Stimulated activated CD8-positive, alpha-beta memory T cell treated with anti-CD3 and anti-CD28 coated beads, Interleukin-15, amount 100 ng/mL, for 4 hours (primary cell): ENCODE measurements around the gene SYT8.
"Not testable (repeated sequence)": the region's sequence is repeated elsewhere in the genome, so short reads cannot be mapped to it uniquely, and the experiment has no call there.

Experiments used
- DNase-seq, 2 donors: peaks; one replicate each; pipeline ENCODE4 v3.0.0-alpha.2; 2020; ENCODE audit warnings: low read depth in 2 of 2

SYT8 gene, protein sequence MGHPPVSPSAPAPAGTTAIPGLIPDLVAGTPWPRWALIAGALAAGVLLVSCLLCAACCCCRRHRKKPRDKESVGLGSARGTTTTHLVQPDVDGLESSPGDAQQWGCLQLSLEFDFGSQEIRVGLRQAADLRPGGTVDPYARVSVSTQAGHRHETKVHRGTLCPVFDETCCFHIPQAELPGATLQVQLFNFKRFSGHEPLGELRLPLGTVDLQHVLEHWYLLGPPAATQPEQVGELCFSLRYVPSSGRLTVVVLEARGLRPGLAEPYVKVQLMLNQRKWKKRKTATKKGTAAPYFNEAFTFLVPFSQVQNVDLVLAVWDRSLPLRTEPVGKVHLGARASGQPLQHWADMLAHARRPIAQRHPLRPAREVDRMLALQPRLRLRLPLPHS

DNA sequence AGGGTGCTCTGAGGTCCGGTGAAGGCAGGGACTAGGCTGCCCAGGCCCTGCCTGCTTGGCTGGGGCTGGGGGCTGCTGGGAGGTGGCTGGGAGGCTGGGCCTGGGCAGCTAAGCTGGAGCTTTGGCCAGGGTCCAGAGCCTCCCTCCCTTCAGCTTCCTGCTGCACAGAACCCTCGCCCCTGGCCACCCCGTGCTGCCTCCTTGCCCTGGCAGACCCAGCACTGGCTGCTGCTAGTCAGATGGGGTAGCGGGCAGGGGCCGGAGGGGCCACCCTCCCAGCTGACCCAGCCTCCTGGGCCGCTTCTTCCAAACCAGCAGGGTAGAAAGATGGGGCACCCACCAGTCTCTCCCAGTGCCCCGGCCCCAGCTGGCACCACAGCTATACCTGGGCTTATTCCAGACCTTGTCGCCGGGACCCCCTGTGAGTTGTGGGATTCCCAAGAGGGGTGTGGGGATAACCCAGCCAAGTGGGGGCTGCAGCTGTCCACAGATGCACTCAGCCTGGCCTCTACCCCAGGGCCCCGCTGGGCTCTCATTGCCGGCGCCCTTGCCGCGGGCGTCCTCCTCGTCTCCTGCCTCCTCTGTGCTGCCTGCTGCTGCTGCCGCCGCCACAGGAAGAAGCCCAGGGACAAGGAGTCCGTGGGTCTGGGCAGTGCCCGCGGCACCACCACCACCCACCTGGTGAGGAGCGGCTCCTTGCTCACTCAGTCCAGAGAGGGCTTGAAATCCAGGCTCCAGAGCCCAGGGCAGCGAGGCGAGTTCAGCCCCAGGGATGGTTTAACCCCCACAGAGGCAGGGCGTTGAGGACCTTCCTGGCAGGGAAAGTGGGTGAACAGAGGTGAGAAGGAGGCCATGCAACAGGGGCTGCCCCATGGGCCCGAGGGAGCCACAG is at the start of gene SYT8:
TSS of gene SYT8 (plus strand) at position 212 of the 892 bp plus-strand sequence. CDS start at position 328, 116 bp downstream.
- DNase-seq: no peak

DNA sequence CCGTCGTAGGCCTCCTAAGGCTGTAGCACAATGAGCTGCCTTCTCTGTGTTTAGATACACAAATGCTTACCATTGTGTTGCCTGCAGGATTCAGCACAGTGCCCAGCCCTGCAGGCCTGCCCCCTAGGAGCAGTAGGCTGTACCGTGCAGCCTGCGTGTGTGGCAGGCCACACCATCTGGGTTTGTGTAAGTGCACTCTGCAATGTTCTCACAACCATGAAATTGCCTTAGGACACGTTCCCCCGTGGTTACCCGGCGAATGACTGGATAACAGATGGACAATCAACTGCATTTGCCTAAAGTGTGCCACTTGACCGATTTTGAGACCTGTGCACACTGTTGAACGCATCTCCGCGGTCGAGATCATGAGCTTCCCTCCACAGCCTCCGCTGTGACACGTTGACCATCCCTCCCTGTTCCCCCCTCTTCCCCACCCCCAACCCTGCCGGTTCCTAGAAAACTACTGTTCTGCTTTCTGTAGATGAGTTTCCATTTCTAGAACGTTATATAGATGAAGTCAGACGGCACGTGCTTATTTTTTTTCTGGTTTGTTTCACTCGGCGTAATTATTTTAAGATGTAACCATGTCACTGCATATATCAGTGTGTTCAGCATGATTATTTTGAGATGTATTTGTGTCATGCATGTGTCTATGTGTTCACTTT is 48.9 kb upstream of the SYT8 start:
- no peak for DNase-seq

DNA sequence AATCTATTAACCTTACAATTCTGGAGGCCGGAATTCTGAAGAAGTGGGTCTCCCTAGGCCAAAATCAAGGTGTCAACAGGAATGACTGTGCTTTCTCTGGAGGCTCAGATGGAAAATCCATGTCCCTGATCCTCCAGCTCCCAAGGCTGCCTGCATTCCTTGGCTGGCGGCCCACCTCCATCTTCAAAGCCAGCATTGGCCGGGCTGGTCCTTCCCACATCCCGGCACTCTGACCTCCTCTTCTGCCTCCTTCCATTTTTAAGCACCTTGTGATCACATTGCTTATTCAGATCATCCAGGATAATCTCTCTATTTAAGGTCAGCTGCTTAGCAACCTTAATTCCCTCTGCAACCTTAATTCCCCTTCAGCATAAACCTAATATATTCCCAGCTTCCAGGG is 48.3 kb upstream of the SYT8 start:
- no peak for DNase-seq

DNA sequence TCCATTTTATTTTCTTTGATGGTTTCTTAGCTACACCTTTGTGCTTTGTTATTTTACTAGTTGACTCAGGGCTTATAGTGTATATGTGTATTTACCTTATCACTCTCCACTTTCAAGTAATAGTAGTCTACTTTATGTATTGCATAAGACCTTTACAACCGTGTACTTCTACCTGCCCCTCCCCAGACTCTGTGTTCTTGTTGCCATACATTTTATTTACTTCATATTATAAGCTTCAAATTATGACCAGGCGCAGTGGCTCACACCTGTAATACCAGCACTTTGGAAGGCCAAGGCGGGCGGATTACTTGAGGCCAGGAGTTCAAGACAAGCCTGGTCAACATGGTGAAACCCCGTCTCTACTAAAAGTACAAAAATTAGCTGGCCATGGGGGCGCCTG is 42.9 kb upstream of the SYT8 start:
- DNase-seq: no peak

DNA sequence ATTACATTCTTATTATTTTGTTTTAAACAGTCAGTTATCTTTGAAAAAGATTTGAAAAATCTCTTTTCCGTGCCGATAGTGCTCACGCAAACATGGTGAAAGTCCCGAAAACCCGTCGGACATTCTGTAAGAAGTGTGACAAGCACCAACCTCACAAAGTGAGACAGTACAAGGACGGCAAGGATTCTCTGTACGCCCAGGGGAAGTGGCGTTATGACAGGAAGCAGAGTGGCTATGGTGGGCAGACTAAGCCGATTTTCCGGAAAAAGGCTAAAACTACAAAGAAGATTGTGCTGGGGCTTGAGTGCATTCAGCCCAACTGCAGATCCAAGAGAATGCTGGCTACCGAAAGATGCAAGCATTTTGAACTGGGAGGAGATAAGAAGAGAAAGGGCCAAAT is 42.3 kb upstream of the SYT8 start:
- no peak for DNase-seq

DNA sequence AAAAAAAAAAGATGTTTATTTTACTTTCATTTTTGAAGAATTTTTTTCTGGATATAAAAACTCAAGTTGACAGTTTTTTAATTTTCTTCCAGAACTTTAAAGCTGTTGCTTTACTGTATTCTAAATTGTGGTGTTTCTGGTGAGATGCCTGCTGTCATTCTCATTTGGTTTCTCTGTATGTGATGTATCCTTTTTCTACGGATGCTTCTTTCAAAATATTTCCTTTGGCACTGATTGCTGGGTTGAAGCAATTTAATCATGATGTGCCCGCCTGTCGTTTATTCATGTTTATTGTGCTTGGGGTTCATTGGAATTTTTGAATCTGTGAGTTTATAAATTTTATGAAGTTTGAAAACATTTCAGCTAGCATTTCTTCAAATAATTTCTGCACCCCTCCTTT is 41.7 kb upstream of the SYT8 start:
- no peak for DNase-seq

DNA sequence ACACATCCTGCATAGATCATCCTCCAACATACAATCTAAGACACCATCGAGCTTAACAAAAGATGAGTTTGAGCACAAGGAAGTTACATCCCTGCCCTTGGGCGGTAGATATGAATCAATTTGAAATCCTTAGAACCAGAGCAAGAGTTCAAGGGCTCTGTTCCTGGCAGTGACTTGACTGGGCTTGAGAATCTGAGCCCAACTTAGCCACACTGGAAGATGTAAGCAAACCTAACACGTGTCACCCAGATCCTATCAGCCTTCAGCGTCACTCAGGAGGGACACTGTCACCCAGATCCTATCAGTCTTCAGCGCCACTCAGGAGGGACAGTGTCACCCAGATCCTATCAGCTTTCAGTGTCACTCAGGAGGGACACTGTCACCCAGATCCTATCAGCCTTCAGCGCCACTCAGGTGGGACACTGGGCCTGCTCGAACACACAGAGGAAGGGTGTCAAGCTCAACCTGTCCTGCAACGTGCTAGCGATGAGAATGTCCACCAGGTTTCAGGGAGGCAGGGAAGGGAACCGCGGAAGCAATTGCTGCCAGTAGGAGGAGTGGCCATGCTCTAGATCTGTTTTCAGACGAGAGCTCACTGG is 38.3 kb upstream of the SYT8 start:
- DNase-seq: no peak

DNA sequence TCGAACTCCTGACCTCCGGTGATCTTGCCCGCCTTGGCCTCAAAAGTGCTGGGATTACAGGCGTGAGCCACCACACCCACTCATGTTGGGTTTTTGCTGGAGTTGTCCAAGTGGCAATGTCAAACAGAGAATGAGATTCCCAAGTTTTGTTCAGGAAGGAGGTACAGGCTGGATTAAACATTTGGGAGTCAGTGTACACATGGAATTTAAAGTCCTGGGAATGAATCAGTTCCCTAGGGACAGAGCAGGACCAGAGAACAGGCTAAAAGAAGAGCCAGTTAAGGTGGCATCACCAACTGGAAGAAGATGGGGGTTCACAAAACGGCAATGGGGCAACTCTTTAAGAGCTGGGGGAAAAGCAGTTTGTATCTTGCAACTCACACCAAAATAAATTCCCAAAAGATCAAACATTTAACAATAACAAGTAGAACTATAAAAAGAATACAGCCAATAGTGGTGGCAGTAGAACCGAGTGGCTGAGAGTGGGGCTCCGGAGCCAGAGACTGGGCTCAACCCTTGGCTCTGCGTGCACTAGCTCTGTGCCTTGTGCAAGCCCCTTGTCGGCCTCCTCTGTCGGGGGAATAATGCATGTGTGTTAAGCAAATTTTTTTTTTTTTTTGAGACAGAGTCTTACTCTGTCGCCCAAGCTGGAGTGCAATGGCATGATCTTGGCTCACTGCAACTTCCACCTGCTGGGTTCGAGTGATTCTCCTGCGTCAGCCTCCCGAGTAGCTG is 37.2 kb upstream of the SYT8 start:
- no peak for DNase-seq

DNA sequence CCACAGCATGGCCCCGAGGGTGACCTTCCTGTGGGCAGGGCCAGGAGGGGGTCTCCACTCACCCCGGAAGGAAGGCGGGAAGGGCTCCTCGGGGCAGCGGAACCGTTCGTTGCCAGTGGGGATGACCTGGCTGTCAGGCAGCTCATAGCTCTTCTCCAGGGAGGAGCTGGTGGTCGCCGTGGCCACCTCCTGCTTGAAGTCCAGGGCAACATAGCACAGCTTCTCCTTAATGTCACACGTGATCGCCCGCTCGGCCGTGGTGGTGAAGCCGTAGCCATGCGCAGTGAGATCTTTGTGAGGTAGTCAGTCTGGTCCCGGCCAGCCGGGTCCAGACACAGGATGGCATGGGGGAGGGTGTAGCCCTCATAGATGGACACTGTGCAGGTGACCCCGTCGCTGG is 31.5 kb upstream of the SYT8 start:
- DNase-seq: no peak

DNA sequence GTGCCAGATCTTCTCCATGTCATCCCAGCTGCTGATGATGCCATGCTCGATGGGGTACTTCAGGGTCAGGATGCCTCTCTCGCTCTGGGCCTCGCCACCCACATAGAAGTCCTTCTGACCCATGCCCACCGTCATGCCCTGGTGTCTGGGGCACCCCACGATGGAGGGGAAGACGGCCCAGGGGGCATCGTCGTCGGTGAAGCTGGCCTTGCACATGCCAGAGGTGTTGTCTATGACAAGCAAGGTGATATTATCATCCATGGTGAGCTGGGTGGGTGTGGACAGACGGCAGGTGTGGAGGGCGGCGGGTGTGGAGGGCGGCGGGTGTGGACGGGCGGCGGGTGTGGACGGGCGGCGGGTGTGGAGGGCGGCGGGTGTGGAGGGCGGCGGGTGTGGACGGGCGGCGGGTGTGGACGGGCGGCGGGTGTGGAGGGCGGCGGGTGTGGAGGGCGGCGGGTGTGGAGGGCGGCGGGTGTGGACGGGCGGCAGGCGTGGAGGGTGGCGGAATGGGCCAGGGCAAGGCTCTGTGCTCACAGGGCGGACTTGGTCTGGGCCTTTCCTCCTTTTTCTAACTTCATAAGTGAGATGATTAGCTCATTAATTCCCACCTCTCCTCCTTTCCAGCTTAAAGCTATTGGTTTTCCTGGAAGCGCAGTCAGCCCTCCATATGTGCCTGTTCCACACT is 30.8 kb upstream of the SYT8 start:
- DNase-seq: not testable (repeated sequence)

DNA sequence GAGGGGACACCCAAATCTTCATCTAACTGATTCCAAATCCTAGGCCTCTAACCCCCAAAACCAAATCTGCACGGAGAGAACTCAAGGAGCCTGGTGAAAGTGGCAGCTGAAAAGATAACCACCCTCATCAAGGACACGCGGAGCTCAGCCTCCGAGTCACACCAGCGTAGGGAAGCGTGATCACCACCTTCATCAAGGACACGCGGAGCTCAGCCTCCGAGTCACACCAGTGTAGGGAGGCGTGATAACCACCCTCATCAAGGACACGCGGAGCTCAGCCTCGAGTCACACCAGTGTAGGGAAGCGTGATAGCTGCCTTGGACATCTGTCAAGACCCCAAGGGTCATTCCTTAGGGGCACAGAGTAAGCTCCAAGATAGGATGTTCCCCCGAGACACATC is 29.3 kb upstream of the SYT8 start:
- no peak for DNase-seq

DNA sequence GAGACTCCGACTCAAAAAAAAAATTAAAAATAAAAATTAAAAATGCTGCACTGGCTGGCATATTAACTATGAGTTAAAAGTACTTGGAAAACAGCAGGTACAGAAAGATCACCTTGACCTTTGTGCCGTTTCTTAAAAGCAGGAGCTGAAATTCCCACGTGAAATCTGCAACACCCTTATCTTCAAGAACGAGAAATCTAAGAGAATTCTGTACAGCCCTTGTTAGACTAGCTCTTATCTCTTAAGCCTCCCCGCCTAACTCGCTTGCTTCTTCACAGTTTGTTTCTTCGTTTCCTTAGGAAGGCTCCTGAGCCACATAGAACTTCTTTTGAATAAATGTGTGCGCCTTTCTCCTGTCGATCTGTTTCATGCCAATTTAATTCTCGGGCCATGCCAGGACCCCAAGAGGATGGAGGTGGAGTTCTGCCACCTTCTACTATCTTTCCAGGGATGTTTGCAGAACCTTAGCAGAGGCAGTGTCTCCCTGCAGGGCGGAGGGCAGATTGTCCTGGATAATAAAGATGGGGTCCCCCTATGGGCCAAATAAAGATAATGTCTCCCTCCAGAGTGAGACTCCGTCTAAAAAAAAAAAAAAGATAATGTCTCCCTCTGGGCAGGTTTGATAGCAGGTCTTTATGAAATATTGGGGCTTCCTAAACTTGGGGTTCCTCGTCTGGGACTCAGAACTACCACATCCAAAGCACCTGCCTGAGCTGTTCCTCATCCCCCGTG is 27.4 kb upstream of the SYT8 start:
- DNase-seq: no peak

DNA sequence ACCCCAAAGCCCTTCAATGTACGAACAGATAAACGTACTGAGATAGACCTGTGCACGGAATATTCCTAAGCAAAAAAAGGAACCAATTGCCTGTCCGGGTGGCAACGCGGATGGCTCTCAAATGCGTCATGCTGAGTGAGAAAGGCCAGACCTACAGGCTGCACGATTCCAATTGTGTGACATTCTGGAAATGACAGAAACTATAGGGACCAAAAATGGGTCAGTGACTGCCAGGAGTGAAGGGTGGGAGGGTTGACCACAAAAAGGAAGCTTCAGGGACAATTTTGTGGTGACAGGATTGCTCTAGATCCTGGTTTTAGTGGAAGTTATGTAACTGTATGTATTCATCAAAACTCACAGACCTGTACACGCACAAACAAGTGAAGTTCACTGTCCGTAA is 24.0 kb upstream of the SYT8 start:
- no peak for DNase-seq

DNA sequence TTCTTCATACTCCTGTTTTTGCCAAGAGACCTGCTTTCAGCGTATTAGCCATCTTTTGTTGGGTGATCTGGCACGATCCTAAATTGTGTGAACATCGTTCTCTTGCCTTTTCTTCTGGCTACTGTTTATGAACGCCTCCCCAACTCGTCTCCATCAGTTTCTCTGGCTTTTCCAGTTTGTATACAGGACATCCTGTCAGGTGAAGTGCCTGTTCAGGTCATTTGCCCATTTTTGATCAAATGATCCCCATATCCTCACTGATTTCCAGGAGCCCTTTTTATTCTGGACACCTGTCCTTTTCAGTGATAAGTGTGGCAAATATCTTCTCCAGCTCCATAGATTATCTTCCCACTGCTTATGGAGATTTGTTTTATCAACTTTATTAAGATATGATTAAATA is 22.5 kb upstream of the SYT8 start:
- DNase-seq: no peak

DNA sequence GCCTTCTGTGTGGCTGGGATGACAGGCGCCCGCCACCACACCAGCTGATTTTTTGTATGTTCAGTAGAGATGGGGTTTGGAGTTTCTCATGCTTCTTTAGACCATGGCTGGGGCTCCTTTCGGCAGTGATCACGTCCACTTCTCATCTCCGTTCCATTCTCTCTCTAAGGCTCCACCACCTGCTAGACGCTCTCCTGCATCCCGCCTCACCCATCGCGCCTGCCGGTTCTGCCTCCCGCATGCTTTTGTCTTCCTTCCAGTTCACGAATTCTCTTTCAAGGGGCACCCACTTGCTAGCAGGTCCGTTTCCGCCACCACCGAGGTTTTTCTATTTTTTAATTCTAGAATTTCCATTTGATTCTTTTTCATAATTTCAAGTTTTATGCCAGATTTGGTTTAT is 22.0 kb upstream of the SYT8 start:
- DNase-seq: no peak

DNA sequence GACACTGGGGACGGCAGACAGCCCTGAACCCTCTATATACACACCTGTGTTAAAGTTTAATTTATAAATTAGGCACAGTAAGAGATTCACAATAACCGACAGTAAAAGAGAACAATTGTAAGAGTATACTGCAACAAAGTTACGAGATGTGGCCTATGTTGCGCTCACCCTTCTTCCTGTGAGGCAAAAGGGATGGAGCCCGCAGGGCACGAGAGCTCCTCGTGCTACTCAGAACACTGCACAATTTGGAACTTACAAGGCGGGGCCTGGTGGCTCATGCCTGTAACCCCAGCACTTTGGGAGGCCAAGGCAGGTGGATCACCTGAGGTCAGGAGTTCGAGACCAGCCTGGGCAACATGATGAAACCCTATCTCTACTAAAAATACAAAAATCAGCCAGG is 21.4 kb upstream of the SYT8 start:
- DNase-seq: not testable (repeated sequence)

DNA sequence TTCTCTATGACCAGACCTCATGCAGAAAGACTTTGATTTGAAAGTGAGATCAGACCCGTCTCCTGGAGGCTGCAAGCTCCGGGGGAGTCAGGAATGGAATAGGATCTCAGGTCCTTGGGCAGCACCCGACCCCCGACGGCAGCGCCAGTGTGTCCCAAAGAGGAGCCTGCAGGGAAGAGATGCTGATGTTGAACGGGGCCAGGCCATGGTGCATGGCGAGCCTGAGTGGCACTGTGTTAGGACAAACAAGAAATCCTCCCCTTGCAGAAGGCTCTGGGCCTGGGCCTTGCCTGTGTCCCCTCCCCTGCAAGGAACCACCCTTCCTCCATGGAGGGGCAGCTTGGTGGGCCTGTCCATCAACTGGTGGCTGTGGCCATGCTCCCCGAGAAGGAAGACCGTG is 20.1 kb upstream of the SYT8 start:
- no peak for DNase-seq

DNA sequence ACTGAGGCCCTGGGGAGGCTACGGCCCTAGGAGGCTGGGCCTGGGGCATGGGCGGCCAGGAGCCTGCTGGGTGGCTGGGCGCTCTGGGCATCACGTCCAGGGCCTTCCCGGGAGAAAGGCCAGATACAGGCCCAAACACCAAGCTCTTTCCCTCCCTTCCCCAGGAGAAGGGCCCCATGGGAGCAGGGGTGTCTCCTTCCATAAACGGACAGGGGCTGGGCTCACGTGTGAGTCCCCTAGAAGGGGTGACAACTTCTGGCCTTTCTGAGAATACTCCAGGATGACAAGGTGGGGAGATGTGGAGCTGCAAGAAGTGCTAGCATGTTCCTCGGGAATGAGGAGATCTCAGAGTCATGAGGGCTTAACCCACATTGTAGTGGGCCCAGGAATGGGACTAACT is 19.5 kb upstream of the SYT8 start:
- no peak for DNase-seq

DNA sequence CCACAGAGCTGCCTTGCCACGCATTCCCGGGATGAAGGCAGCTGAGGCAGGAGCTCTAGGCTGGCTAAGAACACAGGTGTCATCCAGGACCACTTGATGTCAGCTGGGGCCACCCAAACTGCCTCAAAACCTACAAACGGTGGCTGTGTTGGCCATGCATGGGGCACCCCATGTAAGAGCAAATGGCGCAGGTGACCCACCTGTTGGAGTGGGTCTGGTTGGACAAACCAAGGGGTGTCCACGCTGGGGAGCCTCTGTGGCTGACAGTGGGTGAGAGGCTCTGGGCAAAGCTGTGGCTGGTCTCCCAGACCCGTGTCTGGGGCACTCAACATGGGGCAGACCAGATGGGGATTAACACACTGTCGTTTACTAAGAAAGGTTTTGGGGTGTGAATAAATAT is 19.0 kb upstream of the SYT8 start:
- DNase-seq: no peak

DNA sequence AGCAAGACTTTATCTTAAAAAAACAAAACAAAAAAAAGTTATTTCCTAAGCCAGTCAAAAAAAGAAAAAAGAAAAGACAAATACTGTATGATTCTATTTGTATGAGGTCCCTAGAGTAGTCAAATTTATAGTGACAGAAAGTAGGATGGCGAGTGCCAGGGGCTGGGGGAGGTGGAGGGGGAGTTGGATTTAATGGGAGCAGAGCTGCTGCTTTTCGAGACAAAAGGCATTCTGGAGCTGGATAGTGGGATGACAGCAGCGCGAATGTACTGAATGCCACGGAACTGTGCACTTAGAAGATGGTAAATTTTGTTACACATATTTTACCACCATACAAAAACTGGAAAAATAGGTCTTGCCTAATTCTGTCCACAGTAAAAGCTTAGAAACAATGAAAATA is 17.8 kb upstream of the SYT8 start:
- no peak for DNase-seq
